Activated CD4-positive, CD25-positive, alpha-beta regulatory T cell treated with anti-CD3 and anti-CD28 coated beads, Interleukin-2, amount 50 U/mL, for 72 hours (primary cell): ENCODE measurements around the gene DLGAP1.
A peak's percentile ranks its signal among the peaks of the same experiment; 100 is the strongest.
"Not testable (repeated sequence)": the region's sequence is repeated elsewhere in the genome, so short reads cannot be mapped to it uniquely, and the experiment has no call there.

Source experiments
- DNase-seq: peaks from one replicate; pipeline ENCODE4 v3.0.0; 2021

DLGAP1 gene

DNA sequence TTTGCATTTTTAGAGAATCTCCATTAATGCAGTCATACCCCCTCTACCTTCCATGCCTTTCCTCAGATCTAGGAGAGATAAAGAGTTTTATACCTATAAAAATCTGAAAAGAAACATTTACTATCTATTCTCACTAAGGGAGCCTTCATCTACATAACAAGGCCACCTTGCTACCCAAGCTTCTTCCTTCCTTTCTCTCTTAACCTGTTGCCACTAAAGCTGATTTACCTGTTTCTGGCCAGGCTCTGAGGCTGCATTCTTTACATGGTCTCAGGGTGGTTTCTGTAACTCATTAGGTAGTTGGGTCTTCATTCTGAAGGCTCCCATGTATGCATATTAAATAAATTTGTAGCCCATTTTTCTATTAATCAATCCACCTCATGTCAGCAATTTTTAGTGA, 391.6 kb downstream of the DLGAP1 start:
- DNase-seq, result no peak

DNA sequence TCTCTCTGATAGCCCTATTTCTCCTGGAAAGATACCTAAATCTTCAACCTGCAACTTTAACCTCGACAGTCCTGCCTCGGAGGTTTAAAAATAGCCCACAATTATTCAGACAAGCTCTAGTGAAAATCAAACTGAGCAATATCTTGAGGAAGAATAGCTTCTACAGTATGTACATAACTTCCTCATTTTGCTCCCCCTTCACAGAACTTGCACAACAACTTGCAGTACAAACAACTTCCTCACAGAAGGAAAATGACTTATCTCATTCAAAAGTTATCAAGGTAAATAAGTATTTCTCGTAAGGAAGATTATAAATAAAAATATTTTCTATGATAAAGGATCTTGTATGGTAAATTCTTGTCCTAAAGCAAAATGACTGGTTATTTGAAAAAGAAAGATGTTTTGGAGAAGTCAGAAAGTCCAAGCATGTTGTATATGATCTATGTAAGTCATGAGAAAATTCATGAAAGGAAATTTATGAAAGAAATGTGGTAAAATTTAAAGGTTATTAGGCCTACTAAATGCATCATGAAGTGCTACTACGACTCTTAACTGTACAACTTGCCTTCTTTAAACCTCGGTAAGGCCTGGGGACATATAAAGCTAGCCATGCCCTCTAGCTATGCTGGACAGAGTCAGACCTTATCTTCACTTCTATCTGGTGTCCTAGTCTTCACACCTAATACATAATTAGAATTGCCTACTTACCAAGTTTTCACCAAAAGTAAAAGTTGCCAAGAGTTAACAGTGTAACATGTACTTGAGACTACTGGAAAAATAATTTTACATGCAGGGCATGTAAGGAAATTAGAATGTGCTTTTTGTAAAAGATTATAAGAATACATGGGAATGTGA, 394.5 kb downstream of the DLGAP1 start:
- DNase-seq, result no peak

DNA sequence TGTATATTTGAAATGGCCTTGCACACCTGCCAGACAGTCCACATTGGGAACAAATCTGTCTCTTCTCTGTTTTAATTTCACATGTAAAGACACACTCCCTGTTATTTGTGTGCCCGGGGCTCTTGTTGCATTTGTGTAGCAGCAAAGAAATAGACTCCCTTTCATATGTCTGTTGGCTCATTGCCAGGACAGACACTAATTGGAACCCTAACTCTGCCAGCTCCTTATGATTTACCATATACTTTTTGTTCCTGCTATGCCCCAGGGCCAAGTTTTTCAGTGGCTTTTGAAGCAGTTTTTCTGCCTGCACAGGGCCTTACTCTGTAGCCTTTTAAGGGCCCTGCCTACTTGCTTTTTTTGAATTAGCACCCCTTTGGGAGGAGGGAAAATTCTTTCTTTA, 396.9 kb downstream of the DLGAP1 start:
- DNase-seq, result no peak

DNA sequence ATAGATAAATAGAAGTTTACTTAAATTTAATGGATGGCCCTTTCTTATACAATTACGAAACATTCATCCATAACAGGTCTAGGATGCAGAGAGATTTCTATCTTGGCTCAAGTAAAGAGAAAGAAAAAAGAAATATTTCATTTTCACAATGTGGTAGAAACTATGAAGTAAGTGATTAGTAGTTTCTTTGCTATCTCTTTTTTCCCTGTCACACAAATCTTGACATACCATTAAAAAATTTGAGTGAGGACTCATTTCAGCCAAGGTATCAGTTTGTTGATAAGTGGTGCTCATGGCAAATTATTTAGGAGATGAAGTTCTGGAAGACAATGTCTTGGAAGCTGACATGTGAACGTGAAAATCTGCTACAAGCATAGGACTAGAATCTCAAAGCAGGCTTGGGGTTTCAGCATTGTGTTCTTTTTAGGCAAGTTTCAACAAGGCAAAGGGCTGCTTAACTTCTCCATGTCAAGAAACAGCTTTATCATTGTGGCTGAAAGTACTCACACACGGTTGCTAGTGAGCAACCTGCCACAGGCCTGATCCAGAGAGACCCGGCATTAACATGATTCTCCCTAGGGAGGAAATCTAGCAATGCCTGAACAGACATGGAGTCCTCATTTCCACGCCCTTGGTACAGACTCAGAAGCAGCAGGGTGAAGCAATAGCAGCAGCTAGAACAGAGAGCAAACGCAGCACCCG, 414.6 kb downstream of the DLGAP1 start:
- DNase-seq, result no peak

DNA sequence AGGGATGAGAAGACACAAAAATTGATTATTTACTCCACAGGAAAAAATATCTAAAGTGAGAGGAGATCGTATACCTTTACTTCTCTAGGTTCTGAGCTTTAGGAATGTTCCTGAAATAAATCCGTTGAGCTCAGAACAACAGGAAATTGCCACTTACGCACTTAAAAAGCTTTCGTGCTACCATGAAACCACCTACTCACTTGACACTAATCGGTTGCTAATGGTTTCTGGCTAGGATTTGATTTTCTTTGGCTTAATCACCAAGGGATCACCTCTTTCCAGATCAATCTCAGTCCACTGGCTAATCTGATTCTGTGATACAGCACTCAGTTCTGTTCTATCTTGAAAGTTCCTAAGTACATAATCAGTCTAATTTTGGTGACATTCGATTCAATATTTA, 419.6 kb downstream of the DLGAP1 start:
- no peak for DNase-seq

DNA sequence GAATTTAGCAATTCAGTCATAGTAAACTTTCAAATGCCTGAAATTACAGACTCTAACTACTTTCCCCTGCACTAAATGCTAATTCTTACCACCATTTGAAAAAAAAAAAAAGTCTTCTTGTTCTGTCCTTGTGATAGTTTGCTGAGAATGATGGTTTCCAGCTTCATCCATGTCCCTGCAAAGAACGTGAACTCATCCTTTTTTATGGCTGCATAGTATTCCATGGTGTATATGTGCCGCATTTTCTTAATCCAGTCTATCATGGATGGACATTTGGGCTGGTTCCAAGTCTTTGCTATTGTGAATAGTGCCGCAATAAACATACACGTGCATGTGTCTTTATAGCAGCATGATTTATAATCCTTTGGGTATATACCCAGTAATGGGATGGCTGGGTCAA, 420.3 kb downstream of the DLGAP1 start:
- not testable (repeated sequence) for DNase-seq

DNA sequence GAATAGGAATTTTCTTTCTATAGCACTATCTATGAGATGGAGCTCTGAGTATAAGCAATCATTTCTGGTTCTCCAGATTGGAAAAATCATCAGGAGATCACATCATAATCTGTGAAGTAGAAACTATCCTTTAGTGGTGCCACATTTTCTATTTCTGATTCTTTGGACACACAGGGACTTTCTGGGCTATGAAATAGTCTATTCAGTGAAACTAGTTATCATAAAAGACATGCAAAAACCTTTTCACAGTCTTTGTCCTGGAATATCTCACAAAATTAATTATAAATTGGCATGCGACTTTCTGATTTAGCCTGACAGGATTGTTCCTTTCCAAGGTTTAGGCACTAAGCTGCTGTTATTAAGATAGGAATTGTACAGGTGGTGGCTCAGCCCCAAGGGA, 428.6 kb downstream of the DLGAP1 start:
- no peak for DNase-seq

DNA sequence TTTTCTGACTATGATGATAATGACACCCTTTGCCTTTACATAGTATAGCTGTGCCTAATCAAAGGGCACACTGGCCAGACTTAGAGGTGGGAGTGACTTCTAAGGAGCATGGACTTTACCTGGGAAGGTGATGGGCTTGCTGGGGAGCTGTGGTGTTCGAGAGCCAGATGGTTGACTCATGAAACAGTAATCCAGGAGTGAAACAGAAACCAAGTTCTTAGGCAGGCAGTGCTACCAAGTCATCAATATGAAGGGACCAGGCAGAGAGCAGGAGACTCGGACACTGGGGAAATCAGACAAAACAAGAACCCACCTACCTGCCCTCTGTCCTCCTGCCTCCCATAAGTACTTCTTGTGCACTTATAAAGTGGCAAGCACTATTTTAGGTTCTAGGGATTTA, 430.4 kb downstream of the DLGAP1 start:
- no peak for DNase-seq

DNA sequence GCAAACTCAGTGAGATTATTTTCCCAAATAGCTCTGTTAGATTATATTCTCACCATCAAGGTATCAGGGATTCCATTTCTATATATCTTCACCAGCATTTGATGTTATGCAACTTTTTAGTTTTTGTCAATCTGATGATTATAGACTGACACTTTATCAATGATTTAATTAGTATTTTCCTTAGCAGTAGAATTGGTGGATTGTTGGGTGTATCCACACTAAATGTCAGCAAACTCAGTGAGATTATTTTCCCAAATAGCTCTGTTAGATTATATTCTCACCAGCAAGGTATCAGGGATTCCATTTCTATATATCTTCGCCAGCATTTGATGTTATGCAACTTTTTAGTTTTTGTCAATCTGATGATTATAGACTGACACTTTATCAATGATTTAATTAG, 432.4 kb downstream of the DLGAP1 start:
- DNase-seq, result not testable (repeated sequence)

DNA sequence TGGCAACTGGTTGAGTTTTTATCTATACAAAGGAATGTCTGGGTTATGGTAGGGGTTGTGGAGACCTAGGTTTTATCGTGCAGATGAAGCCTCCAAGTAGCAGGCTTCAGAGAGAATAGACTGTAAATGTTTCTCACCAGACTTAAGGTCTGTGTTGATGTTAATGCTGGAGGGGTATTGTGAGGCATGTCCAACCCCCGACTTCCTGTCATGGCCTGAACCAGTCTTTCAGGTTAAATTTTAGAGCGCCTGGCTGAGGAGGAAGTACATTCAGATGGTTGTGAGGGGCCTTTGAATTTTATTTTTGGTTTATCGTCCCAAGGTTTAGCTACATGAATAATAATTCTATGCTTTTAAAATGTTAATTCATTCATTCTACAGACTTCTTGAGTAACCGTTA, 435.1 kb downstream of the DLGAP1 start:
- DNase-seq, result no peak

DNA sequence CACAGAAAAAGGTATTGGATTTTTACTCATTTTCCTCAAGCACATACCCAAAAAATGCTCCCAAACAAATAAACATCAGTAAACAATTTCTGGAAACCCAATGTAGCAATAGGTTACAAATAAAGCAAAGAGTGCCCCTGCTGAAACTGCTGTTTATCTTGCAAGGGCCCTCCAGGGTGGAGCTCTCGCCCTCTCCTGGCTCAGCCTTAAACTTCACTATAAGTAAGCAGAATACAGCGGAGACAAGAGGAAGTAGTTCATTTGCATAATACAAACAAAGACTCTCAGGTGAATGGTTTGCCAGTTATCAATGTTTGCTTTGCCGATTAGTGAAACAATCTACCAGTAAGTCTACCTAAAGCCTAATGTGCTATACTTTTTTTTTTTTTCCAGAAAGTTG, 437.6 kb downstream of the DLGAP1 start:
- no peak for DNase-seq

DNA sequence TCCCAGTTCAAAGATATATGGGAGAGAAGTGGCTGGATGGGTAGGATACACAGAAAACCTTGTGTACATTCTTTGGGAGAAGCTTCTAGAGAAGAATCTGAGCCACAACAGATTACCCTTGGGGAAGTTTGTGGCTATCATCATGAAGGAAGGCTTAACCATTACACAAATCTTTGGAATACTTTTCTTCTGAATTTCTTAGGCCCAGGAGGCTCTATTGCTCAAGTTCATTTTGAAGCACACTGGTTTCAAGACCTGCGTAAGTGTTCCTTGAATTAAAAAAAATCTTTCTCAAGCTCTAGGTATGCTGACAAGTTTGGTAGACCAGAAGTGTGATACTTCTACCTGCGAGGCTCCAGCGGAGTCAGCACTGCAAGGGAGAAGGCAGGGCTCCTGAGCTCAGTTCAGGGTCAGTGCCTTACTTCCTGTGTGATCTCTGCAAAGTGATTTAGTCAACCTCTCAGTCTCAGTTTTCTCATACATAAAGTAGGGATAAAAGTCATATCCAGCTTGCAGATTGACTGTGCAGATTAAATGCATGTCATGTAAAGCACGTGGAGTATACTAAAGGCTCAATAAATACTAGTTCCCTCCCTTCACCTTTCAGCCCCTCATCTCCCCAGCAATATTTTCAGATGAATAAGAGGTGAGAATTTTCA, 438.6 kb downstream of the DLGAP1 start:
- DNase-seq, result no peak

DNA sequence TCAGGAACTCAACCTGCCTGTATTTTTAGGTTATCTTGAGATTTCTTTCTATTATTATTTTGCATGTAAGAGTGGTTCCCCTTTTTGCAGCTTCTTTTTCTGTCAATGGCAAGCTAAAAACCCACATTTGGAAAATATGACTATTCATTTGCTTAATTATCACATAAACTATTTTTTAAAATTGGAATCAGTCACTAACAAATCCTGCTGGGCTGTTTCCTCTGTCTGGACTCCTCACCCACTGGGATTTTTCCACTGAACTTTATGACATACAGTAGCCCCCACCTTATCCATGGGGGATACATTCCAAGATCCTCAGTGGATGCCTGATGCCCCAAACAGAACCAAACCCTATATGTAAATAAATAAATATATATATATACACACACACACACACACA, 447.3 kb downstream of the DLGAP1 start:
- no peak for DNase-seq

DNA sequence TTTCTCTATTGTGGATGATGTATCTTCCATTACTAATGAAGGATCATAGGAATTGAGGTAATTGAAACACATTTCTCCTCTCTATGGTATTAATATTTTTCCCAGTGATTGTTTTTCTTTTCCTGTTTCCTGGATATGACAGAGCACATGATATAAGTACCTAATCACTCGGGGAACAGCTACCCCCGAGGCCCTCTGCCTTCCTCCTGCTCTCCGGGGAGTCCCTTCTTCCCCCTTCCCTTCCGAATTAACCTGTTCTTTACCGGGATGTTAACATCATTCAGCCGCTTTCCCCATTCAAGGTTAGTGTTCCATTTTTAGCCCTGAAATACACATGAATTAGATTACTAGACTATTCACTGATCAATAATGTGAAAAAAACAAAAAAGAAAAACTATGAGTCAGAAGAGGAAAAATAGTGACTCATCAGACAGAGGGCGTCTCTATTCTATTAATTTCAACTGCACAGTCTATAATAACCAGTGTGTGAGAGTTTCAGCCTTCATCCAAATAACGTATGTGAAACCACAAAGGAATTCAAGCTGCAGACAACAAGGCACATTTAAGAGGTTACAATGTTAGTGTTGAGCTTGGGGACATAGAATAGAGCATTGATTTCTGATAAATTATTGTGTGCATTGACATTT, 450.8 kb downstream of the DLGAP1 start:
- no peak for DNase-seq

DNA sequence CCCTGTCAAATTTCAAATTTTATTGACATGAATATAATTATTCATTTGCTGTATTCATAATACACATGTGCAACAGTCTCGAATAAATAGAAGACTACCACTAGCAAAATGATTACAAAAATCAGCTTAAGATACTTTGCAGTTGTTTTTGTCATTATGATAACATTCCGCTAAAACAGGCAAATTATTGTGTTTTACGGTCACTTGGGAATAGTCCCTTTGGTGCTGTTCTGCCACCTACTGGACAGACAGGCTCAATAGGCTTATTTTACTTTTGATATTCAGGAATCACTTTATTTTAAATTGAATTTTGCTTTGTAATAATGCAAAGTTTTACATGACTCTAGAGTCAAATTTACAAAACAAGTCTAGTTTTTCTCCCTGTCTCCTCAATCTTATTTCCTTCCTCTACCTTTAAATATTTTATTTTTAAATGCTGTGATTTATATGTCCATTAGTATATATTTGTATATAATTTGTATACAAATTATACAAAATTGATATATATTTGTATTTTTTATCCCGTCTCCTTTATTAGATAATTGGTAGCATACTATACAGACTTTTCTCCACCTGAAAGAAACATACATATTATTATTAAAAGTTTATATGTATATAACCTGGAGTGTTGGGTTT, 456.3 kb downstream of the DLGAP1 start:
- DNase-seq, result no peak

DNA sequence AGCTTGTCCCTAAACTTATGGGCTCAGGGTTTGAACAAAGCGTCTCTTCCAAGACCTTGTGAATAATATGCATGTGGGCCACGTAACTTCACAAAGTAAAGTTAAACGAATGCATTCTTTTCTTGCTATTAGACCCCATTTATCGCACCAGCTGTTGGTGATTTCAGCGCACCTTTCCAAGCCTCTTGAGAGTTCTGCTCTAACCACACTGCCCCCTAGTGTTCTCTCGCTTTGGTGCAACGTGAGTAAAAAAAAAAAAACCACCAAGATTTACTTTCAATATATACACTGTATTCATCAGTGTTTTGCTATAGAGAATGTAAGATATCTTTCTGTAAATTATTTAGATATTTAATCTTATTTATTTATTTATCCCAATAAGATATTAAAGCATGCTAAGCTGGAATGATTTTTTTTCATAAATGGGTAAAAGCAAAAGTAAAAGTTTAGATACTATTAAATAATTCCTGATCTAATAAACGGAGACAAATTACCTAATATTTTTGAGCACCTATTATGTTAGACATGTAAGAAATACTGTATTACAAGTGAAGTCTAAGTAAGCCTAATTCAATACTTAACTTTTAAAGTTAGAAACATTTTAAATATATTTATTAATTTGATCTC, 459.5 kb downstream of the DLGAP1 start:
- peak; percentile 54 for DNase-seq

DNA sequence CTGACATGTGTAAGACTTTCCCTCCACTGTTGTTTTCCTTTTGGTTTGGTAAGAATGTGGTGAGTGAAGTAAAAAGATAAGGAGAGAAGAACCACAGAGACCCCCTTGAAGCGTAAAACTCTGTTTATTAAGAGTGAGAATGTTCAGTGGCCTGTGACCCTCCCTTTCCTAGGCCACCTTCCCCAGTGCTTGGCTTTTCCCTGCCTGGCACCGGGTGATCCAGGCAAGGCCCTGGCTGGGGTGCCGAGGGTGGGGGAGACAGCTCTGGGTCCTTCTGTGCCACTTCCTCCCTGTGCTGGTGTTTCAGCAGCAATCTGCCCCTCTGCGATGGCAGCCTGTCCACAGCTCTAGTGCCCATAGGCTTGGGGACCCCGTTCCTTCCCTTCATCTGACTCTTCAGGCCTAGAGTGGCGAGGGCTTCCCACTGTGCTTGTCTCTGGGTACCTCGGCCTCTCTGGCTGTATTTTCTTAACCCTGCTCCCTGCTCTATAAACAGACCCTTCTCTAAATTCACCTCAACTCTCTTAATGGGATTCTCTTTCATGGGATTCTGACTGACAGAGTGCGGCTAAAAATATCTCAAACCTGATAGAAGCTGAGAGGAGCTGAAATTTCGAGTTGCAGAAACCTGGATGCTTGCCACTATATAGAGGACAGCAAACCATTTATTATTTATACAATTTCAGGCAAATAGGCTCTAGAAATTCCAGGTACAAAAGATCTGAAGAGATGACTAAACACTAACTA, 461.0 kb downstream of the DLGAP1 start:
- DNase-seq, result no peak

DNA sequence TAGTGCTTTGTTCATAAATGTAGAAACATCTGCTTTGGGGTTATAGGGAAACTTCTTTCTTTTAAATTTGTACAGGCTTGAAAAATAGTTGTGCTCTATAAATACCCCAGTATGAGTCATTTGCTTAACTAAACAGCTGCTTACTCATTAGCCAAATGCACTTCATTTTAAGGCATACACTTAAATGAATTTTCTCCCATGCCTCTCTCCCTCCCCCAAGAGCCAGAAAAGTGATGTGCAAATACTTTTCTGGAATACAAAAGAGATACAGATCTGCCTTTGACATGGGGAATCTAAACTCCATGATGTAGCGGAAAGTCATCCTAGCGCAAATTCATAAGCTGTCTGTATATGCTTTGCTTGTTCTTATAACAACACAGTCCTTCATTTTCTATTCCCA, 469.4 kb downstream of the DLGAP1 start:
- no peak for DNase-seq

DNA sequence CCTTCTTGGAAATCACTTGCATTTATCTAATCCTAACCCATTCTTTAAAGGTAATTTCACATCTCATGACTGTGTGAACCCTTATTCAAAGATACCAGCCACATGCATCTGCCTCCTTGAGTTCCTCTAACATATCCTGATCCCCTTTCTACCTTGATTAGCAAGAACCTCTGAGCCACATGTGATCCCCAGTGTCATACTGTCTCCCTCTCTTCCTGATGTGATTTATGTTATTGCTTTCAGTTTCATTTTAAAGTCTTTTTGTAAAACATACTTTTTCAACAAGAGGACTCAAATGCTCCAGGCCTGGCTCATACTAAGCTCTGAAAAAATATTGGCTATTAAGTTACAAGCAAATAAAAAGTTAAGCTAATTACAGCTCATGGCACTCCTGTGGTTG, 470.1 kb downstream of the DLGAP1 start:
- DNase-seq, result no peak

DNA sequence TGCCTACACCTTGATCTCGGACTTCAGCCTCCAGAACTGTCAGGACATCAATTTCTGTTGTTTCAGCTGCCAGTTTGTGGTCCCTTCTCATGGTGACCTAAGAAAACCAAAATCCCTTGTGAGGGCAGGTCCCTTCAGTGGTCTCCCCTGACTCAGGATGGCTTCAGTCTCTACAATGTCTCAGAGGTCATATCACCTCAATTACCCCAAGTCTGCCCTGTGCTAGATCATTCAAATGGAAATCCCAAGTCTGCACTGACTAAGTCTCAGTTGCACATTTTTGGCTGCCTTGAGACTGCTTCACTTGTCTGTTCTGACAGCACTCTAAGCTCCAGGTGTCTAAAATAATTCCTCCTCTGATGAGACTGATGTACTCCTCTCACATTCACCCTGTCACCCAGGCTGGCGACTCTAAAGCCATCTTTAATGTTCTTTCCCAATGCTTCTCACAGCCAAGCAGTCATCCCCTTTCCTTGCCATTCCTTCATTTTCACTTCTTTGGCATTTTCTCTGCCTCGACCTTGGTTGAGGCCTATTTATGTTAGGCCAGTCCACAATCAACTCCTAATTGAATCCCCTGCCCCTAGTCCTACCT, 470.8 kb downstream of the DLGAP1 start:
- DNase-seq, result no peak

DNA sequence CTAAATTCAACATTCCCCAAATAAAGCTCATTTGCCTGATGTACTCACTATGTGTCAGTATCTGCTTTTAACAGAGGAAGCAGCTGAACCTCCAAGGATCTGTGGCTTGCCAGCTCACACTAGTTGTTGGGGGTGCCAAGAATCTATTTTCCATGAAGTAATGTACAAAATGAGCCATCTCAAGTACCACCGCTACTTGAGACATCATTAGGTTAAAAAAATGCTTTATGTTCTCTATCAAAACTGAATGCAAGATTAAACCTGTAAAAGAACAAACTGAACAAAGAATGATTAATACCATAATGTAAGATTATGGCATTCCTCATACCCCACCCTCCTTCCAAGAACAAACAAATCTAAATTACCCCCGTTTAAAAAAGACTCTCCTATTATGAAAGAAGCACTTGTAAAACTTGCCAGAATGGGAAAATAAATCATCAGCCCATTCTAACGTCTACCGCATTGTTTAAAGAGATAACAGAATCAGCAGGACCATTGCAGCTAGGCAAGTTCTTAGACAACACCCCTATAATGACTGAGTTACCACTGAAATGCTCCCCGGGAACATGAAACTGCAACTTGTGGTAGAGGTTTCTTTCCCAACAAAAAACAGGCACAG, 471.6 kb downstream of the DLGAP1 start:
- no peak for DNase-seq
